HepG2 (cell line): Measurements from ENCODE around the gene RPS8. TPM values are rescaled to one million over a fixed set of nuclear protein-coding genes. Genes with fewer than 3 reads are reported as not detected.

ENCODE experiments used
- ATF6 ChIP-seq: sonication (generic); formaldehyde crosslinking; conservative IDR thresholded peaks from 2 replicates; pipeline ENCODE4 v1.4.0; 2020; ENCODE audit warnings: missing genetic modification reagents
- CEBPG ChIP-seq: IDR thresholded peaks from 2 replicates; pipeline ENCODE4 v1.6.1; 2016
- HDAC6 ChIP-seq: fragments of 200-600 bp; sonication (generic); IDR thresholded peaks from 2 replicates; pipeline ENCODE4 v1.7.0; 2017; ENCODE audit warnings: mild to moderate bottlenecking, antibody characterized with exemption, low read length, low read depth
- KDM3A ChIP-seq: IDR thresholded peaks from 2 replicates; pipeline ENCODE4 v1.6.1; 2018; ENCODE audit warnings: low read depth, missing compliant biosample characterization
- MBD4 ChIP-seq: IDR thresholded peaks from 2 replicates; pipeline ENCODE4 v1.6.1; 2012; ENCODE audit warnings: low read length, inconsistent platforms, borderline replicate concordance
- MLXIP ChIP-seq: sonication (generic); formaldehyde crosslinking; IDR thresholded peaks from 2 replicates; pipeline ENCODE4 v1.9.0; 2021; ENCODE audit warnings: missing genetic modification reagents, borderline replicate concordance
- MYNN ChIP-seq: sonication (generic); formaldehyde crosslinking; IDR thresholded peaks from 2 replicates; pipeline ENCODE4 v1.4.0; 2020; ENCODE audit warnings: mild to moderate bottlenecking, low read depth, missing genetic modification reagents
- NR2C2 ChIP-seq: sonication (generic); formaldehyde crosslinking; IDR thresholded peaks from 2 replicates; pipeline ENCODE4 v1.4.0; 2020; ENCODE audit warnings: missing genetic modification reagents, mild to moderate bottlenecking, moderate library complexity, borderline replicate concordance
- SMAD1 ChIP-seq: sonication (generic); formaldehyde crosslinking; IDR thresholded peaks from 2 replicates; pipeline ENCODE4 v1.4.0; 2020; ENCODE audit warnings: missing genetic modification reagents, low read depth, mild to moderate bottlenecking, borderline replicate concordance
- SMARCE1 ChIP-seq: fragments of 450-650 bp; IDR thresholded peaks from 2 replicates; pipeline ENCODE4 v1.6.1; 2017; ENCODE audit warnings: borderline replicate concordance
- TCF7L2 ChIP-seq: IDR thresholded peaks from 2 replicates; pipeline ENCODE4 v1.6.1; 2011; ENCODE audit warnings: mild to moderate bottlenecking, low read depth, low read length, moderate library complexity
- TEF ChIP-seq: sonication (generic); formaldehyde crosslinking; IDR thresholded peaks from 2 replicates; pipeline ENCODE4 v1.5.0; 2020; ENCODE audit warnings: missing genetic modification reagents
- TMF1 ChIP-seq: sonication (generic); formaldehyde crosslinking; IDR thresholded peaks from 2 replicates; pipeline ENCODE4 v1.8.1; 2022; ENCODE audit warnings: low read depth, missing genetic modification reagents
- ZFY ChIP-seq: sonication (generic); formaldehyde crosslinking; IDR thresholded peaks from 2 replicates; pipeline ENCODE4 v1.4.0; 2020; ENCODE audit warnings: missing genetic modification reagents
- ZMYM3 ChIP-seq: sonication (generic); formaldehyde crosslinking; IDR thresholded peaks from 2 replicates; pipeline ENCODE4 v1.5.1; 2020; ENCODE audit warnings: mild to moderate bottlenecking, missing genetic modification reagents
- ZNF160 ChIP-seq: sonication (generic); formaldehyde crosslinking; IDR thresholded peaks from 2 replicates; pipeline ENCODE4 v1.8.0; 2022; ENCODE audit warnings: mild to moderate bottlenecking, inconsistent platforms, missing genetic modification reagents
- ZNF230 ChIP-seq: sonication (generic); formaldehyde crosslinking; IDR thresholded peaks from 2 replicates; pipeline ENCODE4 v1.4.0; 2020; ENCODE audit warnings: mild to moderate bottlenecking, missing genetic modification reagents
- ZNF292 ChIP-seq: sonication (generic); formaldehyde crosslinking; IDR thresholded peaks from 2 replicates; pipeline ENCODE4 v1.8.1; 2022; ENCODE audit warnings: mild to moderate bottlenecking, low read depth, missing genetic modification reagents, borderline replicate concordance
- ZNF557 ChIP-seq: sonication (generic); formaldehyde crosslinking; IDR thresholded peaks from 2 replicates; pipeline ENCODE4 v1.4.0; 2020; ENCODE audit warnings: missing genetic modification reagents
- ZNF577 ChIP-seq: sonication (generic); formaldehyde crosslinking; IDR thresholded peaks from 2 replicates; pipeline ENCODE4 v1.4.0; 2020; ENCODE audit warnings: mild to moderate bottlenecking, low read depth, missing genetic modification reagents, borderline replicate concordance
- ZNF772 ChIP-seq: sonication (generic); formaldehyde crosslinking; IDR thresholded peaks from 2 replicates; pipeline ENCODE4 v1.5.0; 2020; ENCODE audit warnings: mild to moderate bottlenecking, missing genetic modification reagents
- polyA plus RNA-seq, 8 experiments: library from polyadenylated mRNA; depleted of rRNA in 3 of 8; stranded (reverse) in 7 of 8; unstranded in 1 of 8; fragments of >200 nt; fragmentation: Illumina TruSeq in 4 of 8; extraction: Trizol in 4 of 8; gene quantifications; 2 replicates each; pipeline versions ENCODE4 v1.2.1 to v1.2.3, GENCODE V29; 2011 to 2016; ENCODE audit warnings: low read depth in 4 of 8, missing spikeins in 1 of 8, mixed read lengths in 1 of 8; ENCODE audit not compliant: insufficient read depth in 1 of 8
- total RNA-seq, 5 experiments: library from RNA; depleted of rRNA; stranded (reverse); fragments of >200 nt; fragmentation: Illumina TruSeq; extraction: Trizol; gene quantifications; 2 replicates each; pipeline ENCODE4 v1.2.3, GENCODE V29; 2016; ENCODE audit warnings: low read depth in 1 of 5

RPS8 gene
- total and polyA plus RNA-seq, 2 of the 13 experiments (the other 11 are each of a cell fraction or from before 2014, with no cell fraction given), result 2,628 to 2,822 TPM

GRCh38 chr1:44784094-44785028, 9.0 kb downstream of the RPS8 start (continued):
- TF ChIP-seq ZNF292 (no peak), MLXIP (CRISPR knock-in tag) (no peak), ZNF160 (peak; percentile 64; the same call in 1 of the 2 replicates), ZNF230 (no peak; the same call in 1 of the 2 replicates), MYNN (no peak), ZNF772 (no peak), HDAC6 (no peak), NR2C2 (no peak; the same call in 1 of the 2 replicates), TCF7L2 (no peak), ZMYM3 (CRISPR knock-in tag) (peak; percentile 24; the same call in 1 of the 2 replicates), TEF (CRISPR knock-in tag) (no peak), KDM3A (CRISPR knock-in tag) (0 out of 2 replicates have a peak, but pooled peaks have one; percentile 29), ZFY (CRISPR knock-in tag) (peak; percentile 91), ZNF577 (CRISPR knock-in tag) (no peak), CEBPG (CRISPR knock-in tag) (no peak), SMARCE1 (no peak), SMAD1 (no peak), MBD4 (no peak), ATF6 (CRISPR knock-in tag) (no peak), TMF1 (CRISPR knock-in tag) (peak; percentile 51; the same call in 1 of the 2 replicates), ZNF557 (no peak)
